Inferior parietal cortex (tissue), 1 donor: ENCODE measurements around the gene SERPINB7.
"Not testable (repeated sequence)": the region's sequence is repeated elsewhere in the genome, so short reads cannot be mapped to it uniquely, and the experiment has no call there.

Experiments
- DNase-seq: peaks from one replicate; pipeline ENCODE4 v3.0.0-alpha.2; 2016; ENCODE audit errors: extremely low spot score

The SERPINB7 gene, protein sequence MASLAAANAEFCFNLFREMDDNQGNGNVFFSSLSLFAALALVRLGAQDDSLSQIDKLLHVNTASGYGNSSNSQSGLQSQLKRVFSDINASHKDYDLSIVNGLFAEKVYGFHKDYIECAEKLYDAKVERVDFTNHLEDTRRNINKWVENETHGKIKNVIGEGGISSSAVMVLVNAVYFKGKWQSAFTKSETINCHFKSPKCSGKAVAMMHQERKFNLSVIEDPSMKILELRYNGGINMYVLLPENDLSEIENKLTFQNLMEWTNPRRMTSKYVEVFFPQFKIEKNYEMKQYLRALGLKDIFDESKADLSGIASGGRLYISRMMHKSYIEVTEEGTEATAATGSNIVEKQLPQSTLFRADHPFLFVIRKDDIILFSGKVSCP

DNA sequence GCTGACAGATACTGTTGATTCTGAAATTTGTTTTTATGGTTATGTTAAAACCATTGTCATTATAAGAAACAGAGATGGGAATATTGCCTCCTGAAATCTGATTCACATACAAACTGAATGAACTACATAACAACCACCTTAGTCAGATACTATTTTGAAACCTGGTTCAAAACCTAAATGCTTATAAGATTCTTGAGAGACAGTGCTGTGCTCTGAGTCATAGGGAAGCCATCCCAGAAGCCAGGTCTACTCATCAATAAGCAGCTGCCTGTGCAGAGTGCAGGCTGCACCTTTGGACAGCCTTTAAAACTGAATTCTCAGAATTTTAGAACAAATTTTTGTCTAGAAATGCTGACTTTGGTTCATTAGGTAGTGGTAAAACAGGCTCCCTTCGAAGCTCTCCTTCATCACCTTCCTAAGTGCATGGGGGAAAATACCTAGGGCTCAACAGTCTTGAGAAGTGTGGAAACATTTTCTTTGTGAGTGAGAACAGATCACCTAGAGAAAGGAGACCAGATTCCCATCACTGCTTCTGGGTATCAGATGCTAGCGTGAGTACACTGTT lies at the start of gene SERPINB7:
Gene SERPINB7 (plus strand): TSS at position 253 of the 565 bp plus-strand sequence. CDS start 6,955 bp downstream, outside the sequence.
- no peak for DNase-seq

DNA sequence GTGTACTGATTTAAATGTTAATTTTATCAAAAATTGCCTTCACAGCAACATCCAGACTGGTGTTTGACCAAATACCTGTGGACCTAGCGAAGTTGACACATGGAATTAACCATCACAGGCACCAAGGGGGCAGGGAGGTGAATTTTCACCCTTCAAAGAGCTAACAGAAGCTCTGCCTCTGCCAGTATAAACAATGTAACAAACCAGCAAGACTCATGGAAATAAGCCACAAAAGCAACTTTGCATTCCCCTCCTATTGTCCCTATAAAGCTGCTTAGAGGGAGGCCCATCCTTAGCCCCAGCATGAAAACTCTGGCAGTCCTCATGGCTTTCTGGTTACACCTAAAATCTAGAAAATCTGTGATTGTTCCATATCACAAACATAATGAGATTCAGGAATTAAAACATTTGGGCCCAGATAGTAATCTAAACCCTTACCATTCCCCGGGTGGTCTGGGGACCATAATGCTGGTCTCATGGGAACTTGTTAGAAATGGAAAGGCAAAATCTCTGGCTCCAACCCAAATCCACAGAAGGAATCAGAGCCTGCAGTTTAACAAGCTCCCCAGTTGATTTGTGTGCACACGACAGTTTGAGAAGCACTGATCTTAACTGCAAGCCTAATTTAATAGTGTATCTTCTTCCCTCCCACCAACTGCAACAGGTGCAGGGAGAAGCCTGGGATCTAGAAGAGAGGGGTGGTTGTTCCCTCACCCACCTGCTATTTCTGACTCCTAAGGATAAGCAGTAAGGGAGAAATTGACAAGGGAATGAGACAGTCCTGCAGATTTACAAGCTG lies 49.3 kb upstream of the SERPINB7 start:
- DNase-seq = no peak

DNA sequence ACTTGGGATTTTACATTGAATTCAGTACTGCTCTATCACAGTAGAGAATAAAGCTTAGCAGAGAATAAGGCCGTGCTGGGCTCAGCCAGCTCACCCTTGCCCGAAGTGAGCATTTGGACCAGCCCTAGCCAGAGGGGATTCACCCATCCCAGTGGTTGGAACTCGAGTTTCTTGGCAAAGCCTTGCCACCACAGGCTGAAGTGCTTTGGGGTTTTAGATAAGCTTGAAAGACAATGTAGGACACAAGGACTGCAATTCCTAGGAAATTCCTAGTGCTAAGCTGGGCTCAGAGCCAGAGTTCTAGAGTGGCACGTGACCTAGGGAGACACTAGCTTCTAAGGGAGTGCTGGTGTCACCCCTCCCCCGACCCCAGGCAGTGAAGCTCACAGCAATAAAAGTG lies 44.4 kb upstream of the SERPINB7 start:
- no peak for DNase-seq

DNA sequence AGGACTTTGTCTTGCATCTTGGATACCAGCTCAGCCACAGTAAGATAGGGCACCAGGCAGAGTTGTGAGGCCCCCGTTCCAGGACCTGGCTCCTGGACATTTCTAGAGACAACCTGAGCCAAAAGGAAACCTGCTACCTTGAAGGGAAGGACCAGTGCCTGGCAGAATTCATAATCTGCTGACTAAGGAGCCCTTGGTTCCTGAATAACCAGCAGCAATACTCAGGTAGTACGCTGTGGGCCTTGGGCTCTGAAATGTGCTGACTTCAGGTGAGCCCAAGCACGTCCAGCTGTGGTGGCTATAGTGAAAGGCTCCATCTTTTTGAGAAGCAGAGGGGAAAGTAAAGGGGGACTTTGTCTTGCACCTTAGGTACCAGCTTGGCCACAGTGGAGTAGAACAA lies 44.0 kb upstream of the SERPINB7 start:
- no peak for DNase-seq

DNA sequence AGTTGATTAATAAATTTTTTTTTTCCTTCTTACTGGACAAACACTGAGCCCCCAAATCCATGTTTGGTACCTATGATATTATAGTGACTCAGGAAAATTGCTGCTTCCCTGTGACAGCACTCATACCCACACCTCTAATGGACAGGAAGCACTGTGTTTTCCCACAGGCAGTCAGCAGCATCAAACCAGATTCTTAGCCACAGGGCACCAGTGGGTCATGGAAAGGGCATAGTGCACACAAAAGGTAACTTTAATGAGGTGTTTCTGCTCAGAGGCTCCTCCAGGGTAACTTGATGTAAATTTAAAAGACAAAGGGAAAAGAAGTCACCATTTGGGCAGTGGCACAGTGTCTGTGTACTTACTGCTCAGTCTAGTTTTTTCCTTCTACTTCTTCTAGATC lies 38.3 kb upstream of the SERPINB7 start:
- no peak for DNase-seq

DNA sequence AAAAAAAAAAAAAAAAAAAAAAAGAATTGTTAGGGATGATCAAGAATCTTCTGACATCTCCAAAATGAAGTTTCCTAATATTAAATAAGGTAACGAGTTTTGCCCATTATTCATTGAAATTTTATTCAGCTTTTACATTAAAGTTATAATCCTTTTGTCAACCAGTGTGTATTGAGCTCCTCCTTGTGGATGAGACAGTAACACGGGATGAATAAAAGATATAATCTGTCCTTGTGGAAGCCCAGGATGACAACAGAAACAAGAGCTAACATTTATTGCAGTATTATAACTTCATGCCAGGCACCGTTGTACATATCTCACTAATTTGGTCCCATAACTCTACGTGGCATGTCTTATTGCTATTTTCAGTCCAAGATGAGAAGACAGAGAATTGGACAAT lies 33.4 kb upstream of the SERPINB7 start:
- DNase-seq = no peak

DNA sequence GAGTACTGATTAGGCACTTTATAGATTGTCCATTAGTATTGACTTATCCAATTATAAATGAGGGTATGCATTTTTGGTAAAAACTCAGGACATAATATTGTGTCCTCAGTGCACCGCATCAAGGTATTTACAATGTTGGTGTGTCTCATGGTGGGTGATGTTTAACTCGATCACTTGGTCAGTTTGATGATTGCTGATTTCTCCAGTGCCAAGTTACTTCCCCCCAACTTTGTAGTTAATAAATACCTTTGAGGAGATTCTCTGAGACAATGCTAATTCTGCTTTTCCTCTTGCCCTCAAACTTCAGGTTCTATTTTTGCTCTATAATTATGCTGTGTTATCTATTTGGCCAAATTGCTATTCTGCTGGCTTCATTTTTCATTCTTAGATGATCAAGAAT lies 28.2 kb upstream of the SERPINB7 start:
- no peak for DNase-seq

DNA sequence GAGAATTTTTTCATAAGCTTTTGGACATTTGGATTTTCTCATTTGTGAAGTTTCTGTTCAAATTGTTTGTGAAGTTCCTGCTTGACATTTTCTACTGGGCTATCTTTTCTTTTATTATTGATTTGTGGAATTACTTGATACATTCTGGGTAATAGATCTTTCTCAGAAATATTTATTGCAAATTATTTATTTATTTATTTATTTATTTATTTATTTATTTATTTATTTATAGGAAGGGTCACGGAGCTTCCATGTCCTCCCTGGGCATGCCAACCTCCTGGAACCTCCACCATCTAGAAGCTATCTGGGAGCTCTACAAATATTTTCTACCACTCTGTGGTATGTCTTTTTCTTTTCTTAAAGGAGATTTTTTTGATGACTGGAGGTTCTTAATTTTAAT lies 25.7 kb upstream of the SERPINB7 start:
- no peak for DNase-seq

DNA sequence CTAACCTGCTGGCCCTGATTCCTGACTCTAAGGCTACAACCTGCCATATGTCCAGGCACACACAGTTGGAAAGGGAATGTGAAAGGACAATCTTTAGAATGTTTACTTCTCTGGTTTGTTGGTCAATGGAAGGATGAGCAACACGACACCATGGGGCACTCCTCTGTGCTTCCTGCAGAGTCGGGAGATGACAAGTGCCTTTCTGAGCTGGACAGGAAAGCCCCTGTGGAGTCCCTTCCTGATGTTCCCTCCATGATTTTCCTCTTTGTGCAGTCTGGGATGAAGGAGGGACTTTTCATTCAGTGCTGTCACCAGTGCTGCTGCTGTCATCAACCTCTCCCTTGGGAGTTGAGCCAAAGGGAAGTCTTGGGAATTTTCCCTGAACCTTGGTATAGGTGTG lies 22.6 kb upstream of the SERPINB7 start:
- DNase-seq = no peak

DNA sequence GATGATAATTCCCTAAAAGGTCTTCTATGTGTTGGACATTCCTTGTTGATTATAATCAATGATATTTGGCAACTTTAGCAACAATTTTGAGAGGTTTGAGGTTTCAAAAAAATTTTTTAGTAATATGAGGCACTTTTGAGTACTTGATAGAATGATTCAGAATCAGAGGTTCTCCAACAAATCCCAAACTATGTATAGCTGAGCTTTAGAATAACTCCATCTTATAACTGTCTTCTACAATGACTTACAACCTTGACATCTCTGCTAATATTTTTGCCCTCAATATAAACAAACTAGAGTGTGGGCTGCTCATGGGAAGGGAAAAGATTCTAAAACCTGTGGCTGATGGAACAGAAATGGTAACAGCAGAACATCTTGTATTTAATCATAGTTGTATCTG lies 21.5 kb upstream of the SERPINB7 start:
- no peak for DNase-seq

DNA sequence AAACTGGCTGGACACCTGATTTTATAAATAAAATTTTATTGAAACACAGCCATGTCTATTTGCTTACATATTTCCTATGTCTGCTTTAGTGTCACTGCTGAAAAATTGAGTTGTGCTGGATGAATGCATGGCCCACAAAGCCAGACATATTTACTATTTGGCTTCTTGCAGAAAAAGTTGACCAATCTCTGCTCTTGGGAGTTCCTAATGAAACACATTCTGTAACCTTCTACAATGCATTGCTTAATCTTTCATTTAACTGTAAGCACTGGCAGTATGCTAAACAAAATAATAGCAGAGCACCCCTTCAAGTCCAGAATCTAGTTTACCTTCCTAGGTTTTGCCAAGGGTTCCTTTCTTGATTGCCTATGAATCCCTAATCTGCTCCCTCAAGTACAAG lies 17.7 kb upstream of the SERPINB7 start:
- DNase-seq = no peak

DNA sequence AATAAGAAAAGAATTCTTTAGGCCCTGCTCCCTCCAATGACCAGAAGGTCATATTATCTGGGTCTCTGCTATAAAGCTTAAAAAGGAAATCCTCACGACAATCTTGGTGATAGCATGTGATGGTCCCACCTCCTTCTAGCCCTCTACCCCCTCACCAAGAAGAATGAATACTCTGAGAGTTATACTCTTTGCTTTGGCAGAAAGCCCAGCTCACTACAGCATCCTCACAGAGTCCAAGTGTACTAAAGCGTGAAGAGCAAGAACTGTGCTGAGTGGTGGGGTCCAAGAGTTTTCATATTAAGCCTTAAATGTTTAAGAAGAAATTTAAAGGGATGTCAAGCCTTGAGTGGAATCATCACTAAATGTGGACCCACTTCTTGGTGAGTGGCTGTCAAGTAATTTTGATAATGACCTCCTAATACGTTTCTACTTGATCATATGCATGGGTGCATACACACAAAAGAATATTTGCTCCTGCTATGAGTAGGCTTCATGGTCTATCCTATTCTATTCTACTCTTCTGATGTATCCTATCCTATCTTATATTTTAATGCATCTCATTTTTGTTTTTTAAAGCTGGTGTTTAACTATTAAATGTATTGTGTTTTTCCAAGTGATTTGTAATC lies 16.5 kb upstream of the SERPINB7 start:
- DNase-seq = no peak

DNA sequence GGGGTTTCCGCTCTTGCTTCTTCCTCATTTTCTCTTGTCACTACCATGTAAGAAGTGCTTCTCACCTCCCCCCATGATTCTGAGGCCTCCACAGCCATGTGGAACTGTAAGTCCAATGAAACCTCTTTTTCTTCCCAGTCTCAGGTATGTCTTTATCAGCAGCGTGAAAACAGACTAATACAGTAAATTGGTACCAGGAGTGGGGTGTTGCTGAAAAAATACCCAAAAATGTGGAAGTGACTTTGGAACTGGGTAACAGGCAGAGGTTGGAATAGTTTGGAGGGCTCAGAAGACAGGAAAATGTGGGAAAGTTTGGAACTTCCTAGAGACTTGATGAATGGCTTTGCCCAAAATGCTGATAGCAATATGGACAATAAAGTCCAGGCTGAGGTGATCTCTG lies 15.4 kb upstream of the SERPINB7 start:
- DNase-seq = not testable (repeated sequence)

DNA sequence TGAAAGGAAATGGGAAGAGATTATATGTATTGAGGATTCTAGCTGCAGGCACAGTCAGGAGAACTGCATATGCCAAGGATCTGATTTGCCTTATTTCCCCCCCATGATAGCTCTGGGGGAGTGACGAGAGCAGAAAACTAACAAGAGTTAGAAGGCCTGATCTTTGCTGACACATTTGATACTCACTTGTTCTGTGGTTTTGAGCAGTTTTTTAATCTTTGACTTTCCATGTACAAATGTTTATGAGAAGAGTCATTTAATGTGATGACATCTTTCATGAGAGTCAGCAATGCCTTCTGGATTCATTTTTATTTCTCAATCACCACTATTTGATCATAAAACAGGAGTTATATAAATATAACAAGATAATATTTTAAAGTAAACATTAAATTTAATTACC lies 12.7 kb upstream of the SERPINB7 start:
- no peak for DNase-seq

DNA sequence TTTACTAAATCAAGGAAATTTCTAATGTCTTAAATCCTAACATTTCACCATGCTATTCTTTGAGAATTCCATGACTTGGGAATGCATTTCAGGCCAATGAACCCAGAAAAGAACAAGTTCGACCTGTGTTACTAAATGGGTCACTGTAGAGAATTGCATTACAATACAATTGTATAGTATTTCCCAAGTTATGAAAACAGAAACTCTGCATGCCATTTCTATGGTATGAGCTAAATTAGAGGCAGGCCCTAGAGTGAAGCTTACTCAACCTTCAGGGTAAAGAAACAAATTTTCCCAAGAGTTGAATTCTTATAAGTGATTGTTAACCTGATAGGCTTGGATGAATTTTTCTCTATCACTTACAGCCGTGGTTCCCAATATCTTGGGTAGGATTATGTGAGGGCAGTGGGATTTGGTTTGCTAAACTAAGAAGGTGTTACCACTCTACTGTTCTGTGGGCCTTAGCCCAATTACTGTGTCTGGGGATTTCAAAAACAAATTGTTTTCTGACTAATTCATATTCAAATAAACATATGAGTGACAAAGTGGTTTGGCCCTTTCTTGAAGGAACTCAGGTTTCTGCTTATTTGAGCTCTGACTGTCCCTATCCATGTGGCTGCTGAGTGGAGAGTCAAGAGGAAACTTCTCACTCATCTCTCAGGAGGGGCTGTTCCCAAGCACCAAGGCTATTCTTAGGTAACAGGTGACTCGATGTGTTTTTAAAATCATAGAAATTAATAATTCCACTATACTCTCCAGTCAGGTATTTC lies 11.2 kb upstream of the SERPINB7 start:
- DNase-seq = no peak

DNA sequence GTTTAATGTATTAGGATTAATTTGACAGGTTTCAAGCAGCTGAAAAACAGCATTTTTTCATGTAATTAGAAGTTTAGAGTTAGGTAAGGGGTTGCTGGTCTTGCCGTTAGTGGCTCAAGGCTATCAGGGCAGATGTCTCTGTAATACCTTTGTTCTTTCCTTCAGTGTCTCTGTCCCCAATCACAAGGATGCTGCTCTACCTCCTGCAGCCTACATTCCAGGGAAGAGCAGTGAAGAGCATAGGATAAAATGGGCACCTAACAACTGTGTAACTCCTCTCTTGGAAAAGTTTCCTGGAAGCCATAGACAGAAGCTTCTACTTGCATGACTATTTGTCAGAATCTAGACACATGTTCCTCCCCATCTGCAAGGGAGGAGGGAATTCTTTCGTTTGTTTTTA lies 9.4 kb upstream of the SERPINB7 start:
- DNase-seq = no peak

DNA sequence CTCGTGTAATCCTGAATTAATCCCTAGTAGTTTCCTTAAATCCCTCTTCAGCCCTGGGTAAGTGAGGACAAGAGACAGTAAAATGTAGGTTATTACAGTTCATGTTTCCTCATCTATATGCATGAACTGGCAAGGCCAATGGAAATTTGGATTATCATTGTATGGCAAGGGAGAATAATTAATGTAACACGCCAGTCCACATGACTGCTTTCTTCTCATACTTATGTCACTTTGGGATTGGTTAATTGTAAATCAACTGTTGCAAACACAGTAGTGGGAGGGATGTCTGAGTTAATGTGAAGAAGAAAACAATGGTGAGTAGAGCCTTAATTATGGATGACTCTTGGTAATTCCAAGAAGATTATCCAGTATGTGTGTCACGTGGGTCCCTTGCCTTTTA lies 1.7 kb upstream of the SERPINB7 start:
- no peak for DNase-seq

DNA sequence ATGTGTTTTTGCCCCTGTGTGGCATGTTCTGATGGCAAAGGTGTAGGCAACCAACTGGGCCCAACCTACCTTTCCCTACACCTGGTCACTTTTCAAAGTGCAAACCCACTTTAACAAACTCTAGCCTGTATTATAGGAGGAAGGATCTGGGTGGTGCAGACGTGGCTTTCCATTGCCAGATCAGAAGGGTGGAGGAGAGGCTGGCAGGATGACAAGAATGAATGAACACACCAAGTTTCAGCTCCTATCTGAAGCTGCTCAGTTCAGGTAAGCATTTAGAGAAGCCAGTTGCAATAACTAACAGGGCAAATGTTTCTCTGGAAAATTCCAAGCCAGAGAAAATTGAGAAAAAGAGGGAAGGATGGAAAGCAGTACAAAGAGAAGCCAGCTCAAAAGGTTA lies 707 bp upstream of the SERPINB7 start:
- no peak for DNase-seq

DNA sequence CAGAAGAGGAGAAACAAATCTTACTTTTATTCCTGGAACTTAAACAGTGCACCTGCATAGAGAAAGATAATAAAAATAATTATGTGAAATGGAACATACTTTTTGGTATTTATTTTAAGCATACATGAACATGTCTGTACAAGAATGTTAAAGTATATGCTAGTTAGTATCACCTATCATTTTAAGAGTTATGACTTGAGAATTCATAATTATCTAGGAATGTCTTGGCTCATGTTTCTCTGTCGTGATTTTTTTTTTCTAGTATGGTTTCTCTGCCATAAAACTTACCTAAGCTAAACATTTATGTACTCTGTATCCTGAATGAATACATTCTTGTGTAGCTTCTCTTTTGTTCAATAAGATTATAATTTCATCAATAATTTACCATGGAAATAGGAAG lies 4.2 kb downstream of the SERPINB7 start:
- no peak for DNase-seq

DNA sequence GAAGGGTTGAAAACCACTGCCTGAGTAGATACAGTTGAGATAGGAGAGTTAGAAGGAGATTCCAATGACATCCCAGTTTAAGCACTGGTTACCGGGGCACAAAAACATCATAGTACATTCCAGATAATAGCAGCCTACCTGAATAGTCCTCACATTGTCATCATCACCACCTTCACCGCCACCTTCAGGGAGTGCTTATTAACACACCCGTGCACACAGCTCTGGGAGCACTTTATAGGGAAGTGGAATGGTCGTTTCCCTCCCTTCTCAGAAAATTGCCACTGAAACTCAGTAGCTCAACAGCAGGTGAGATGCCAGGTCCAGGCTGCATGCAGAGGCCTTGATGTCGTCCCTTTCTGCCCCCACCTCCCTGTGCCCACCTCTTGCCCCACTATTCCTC lies 8.2 kb downstream of the SERPINB7 start:
- no peak for DNase-seq

DNA sequence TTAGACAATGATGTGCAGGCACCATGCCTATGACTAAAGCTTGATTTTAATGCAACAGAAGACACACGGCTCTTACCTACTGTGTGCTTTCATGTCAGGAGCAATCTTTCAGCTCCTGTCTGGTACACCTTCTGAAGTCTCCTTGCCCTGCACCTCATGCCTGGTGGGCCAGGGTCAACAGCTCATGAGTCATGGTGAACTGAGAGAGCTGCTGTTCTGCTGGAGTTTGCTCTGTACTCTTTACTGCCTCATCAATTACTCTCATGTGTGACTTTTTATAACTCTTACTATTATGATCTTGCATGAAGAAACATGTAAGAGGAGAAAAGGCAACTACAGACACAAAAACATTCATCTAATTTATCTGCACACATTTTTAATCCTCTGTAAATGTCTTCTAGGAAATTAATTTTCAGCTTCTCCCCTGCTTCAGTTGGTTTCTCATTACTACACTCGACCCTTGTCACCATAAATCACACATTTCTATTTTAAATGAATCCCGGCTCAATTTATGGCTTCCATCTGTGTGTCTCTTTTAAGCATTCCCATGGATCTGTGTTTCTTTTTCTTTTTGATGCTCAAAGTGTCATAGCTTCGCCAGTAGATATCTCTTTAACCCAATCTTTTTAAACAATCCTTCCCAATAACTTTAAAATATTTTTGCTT lies 9.7 kb downstream of the SERPINB7 start:
- DNase-seq = no peak
